GM23248 (cell line): ENCODE measurements around the gene ZNHIT3.

Experiments
- EZH2 ChIP-seq: fragments of 200-600 bp; sonication (generic); IDR thresholded peaks from 2 replicates; pipeline ENCODE4 v1.6.1; 2018; ENCODE audit warnings: antibody characterized with exemption, mild to moderate bottlenecking; ENCODE audit not compliant: insufficient read depth, poor library complexity, severe bottlenecking
- EZH2phosphoT487 ChIP-seq: fragments of 200-600 bp; sonication (generic); IDR thresholded peaks from 2 replicates; pipeline ENCODE4 v1.6.1; 2018; ENCODE audit warnings: antibody characterized with exemption, moderate library complexity, mild to moderate bottlenecking, low read depth; ENCODE audit not compliant: insufficient read depth

DNA sequence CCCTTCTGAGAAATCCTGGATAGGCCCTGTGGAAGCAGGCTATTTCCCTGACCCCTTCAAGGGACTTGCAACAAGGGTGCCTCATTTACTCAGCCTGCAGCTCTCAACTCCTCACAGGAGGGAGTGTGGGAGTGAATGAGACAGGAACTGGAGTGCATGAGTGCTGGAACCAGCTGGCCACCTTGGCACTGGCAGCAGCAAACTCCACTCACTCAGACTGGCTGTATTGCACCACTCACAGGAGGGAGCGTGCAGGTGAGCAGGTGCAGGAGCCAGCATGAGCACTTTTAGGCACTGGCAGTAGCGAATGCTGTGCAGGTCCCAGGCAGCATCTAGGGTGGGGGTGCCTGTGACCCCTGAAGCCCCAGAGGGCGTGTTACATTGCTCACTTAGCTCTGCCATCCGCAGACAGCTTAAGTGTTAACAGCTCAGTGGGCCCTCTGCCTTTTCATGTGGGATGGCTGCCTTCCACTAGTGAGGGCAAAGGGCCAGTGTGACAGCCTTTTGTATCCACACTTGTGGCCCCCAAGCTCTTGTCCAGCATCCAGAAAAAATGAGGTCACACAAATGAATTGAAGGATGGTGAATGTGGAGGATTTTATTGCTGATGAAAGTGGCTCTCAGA is 11.0 kb upstream of the ZNHIT3 start:
- no peak for TF ChIP-seq EZH2
- no peak for TF ChIP-seq EZH2phosphoT487
